ENCODE results near the gene BCOR.

Gene BCOR

DNA sequence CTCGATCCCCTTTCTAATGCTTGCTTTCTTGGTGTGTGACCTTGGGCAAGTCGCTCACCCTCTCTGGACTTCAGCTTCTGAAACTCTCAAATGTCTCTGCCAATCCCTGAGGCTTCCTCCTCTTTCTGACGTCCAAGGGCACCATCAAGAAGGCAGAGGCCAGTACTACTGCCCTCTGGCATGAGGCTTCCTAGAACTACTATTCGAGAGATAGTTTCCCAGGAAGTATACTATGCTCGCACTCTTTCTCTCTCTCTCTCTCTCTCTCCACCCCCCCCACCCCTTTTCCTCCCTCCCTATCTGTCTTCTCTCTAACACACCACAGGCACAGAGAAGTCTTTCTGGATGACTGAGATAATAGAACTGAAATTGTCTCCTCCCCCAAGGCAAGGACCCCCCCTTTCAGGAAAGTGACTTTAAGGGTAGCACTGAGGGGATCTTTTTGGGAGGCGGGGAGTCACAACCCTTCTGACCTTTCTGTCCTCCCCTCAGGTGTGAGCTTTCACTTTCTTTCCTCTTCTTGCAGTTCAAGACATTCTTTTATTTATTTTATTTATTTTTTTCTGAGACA is 20.0 kb upstream of the BCOR start:
- ATAC-seq = no peak
- TF ChIP-seq ISL1 (CRISPR knock-in tag; IDR thresholded peaks at IDR 0.05) (no peak), ZFP3 (CRISPR knock-in tag; IDR thresholded peaks at IDR 0.05) (no peak), SNAI2 (CRISPR knock-in tag; IDR thresholded peaks at IDR 0.05) (no peak), CSDC2 (CRISPR knock-in tag; IDR thresholded peaks at IDR 0.05) (no peak), ESRRG (CRISPR knock-in tag; IDR thresholded peaks at IDR 0.05) (no peak), OSR1 (CRISPR knock-in tag; IDR thresholded peaks at IDR 0.05) (no peak), ARNTL (CRISPR knock-in tag; IDR thresholded peaks at IDR 0.05; ENCODE audit: borderline replicate concordance, low read depth) (no peak)
- TF ChIP-seq, protein P1, sequence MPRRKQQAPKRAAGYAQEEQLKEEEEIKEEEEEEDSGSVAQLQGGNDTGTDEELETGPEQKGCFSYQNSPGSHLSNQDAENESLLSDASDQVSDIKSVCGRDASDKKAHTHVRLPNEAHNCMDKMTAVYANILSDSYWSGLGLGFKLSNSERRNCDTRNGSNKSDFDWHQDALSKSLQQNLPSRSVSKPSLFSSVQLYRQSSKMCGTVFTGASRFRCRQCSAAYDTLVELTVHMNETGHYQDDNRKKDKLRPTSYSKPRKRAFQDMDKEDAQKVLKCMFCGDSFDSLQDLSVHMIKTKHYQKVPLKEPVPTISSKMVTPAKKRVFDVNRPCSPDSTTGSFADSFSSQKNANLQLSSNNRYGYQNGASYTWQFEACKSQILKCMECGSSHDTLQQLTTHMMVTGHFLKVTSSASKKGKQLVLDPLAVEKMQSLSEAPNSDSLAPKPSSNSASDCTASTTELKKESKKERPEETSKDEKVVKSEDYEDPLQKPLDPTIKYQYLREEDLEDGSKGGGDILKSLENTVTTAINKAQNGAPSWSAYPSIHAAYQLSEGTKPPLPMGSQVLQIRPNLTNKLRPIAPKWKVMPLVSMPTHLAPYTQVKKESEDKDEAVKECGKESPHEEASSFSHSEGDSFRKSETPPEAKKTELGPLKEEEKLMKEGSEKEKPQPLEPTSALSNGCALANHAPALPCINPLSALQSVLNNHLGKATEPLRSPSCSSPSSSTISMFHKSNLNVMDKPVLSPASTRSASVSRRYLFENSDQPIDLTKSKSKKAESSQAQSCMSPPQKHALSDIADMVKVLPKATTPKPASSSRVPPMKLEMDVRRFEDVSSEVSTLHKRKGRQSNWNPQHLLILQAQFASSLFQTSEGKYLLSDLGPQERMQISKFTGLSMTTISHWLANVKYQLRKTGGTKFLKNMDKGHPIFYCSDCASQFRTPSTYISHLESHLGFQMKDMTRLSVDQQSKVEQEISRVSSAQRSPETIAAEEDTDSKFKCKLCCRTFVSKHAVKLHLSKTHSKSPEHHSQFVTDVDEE (CRISPR knock-in tag; IDR thresholded peaks at IDR 0.05) = no peak
- TF ChIP-seq, protein P2, sequence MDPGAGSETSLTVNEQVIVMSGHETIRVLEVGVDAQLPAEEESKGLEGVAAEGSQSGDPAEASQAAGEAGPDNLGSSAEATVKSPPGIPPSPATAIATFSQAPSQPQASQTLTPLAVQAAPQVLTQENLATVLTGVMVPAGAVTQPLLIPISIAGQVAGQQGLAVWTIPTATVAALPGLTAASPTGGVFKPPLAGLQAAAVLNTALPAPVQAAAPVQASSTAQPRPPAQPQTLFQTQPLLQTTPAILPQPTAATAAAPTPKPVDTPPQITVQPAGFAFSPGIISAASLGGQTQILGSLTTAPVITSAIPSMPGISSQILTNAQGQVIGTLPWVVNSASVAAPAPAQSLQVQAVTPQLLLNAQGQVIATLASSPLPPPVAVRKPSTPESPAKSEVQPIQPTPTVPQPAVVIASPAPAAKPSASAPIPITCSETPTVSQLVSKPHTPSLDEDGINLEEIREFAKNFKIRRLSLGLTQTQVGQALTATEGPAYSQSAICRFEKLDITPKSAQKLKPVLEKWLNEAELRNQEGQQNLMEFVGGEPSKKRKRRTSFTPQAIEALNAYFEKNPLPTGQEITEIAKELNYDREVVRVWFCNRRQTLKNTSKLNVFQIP (CRISPR knock-in tag; IDR thresholded peaks at IDR 0.05; ENCODE audit: borderline replicate concordance, low read depth) = no peak

DNA sequence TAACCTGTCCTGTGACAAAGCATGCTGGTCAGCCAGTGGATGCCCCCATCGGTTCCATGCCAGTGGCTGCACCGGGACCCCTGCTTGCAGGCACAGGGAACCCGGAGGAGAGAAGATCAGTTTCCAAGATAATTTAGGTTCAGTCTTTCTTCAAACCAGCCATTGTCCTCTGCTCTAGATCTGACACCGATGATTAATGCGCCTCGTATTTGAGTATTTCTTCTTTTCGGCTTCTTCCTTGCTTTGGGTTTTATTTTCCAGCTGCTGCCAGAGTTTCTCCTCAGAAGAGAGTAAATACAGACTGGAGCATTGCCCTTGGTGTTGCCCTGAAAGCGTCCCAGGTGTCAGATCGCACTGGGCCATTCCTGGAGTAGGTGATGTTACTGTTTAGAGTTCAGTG is 19.2 kb upstream of the BCOR start:
- no peak for ATAC-seq
- TF ChIP-seq, protein P1 (CRISPR knock-in tag; IDR thresholded peaks at IDR 0.05) = no peak
- TF ChIP-seq ISL1 (CRISPR knock-in tag; IDR thresholded peaks at IDR 0.05) = no peak
- no peak for TF ChIP-seq GLIS3 (CRISPR knock-in tag; IDR thresholded peaks at IDR 0.05)
- TF ChIP-seq ARNTL (CRISPR knock-in tag; IDR thresholded peaks at IDR 0.05; ENCODE audit: borderline replicate concordance, low read depth) = no peak
- TF ChIP-seq, protein P3, sequence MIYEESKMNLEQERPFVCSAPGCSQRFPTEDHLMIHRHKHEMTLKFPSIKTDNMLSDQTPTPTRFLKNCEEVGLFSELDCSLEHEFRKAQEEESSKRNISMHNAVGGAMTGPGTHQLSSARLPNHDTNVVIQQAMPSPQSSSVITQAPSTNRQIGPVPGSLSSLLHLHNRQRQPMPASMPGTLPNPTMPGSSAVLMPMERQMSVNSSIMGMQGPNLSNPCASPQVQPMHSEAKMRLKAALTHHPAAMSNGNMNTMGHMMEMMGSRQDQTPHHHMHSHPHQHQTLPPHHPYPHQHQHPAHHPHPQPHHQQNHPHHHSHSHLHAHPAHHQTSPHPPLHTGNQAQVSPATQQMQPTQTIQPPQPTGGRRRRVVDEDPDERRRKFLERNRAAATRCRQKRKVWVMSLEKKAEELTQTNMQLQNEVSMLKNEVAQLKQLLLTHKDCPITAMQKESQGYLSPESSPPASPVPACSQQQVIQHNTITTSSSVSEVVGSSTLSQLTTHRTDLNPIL (CRISPR knock-in tag; IDR thresholded peaks at IDR 0.05; ENCODE audit: low read depth) = no peak
- TF ChIP-seq OSR1 (CRISPR knock-in tag; IDR thresholded peaks at IDR 0.05) = no peak
- TF ChIP-seq ESRRG (CRISPR knock-in tag; IDR thresholded peaks at IDR 0.05) = no peak
- no peak for TF ChIP-seq TOX (CRISPR knock-in tag; IDR thresholded peaks at IDR 0.05; ENCODE audit: borderline replicate concordance)

DNA sequence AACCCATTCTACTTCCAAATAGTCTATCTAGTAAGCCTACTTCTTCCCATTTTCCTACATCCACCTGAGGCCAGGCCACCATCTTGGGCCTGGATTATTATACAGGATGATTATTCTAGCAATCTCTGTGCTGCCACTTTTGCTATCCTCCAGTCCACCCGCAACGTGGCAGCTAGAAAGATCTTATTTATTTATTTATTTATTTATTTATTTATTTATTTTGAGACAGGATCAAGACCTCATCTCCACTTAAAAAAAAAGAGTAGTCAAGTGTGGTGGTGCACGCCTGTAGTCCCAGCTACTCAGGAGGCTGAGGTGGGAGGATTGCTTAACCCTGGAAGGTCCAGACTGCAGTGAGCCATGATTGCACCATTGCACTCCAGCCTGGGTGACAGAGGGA is 15.2 kb upstream of the BCOR start:
- TF ChIP-seq RARB (CRISPR knock-in tag; IDR thresholded peaks at IDR 0.05) (no peak), ZFP3 (CRISPR knock-in tag; IDR thresholded peaks at IDR 0.05) (no peak), CSDC2 (CRISPR knock-in tag; IDR thresholded peaks at IDR 0.05) (no peak), ARNTL (CRISPR knock-in tag; IDR thresholded peaks at IDR 0.05; ENCODE audit: borderline replicate concordance, low read depth) (no peak), SNAI2 (CRISPR knock-in tag; IDR thresholded peaks at IDR 0.05) (no peak), ZC3H10 (CRISPR knock-in tag; IDR thresholded peaks at IDR 0.05) (no peak), GLIS3 (CRISPR knock-in tag; IDR thresholded peaks at IDR 0.05) (no peak), ZNF70 (CRISPR knock-in tag; IDR thresholded peaks at IDR 0.05) (no peak), ZFP30 (CRISPR knock-in tag; IDR thresholded peaks at IDR 0.05) (no peak), TCF4 (CRISPR knock-in tag; IDR thresholded peaks at IDR 0.05; ENCODE audit: borderline replicate concordance) (no peak)
- TF ChIP-seq, protein P4, sequence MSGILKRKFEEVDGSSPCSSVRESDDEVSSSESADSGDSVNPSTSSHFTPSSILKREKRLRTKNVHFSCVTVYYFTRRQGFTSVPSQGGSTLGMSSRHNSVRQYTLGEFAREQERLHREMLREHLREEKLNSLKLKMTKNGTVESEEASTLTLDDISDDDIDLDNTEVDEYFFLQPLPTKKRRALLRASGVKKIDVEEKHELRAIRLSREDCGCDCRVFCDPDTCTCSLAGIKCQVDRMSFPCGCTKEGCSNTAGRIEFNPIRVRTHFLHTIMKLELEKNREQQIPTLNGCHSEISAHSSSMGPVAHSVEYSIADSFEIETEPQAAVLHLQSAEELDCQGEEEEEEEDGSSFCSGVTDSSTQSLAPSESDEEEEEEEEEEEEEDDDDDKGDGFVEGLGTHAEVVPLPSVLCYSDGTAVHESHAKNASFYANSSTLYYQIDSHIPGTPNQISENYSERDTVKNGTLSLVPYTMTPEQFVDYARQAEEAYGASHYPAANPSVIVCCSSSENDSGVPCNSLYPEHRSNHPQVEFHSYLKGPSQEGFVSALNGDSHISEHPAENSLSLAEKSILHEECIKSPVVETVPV (CRISPR knock-in tag; IDR thresholded peaks at IDR 0.05) = no peak
- TF ChIP-seq, protein P2 (CRISPR knock-in tag; IDR thresholded peaks at IDR 0.05; ENCODE audit: borderline replicate concordance, low read depth) = no peak
- TF ChIP-seq, protein P3 (CRISPR knock-in tag; IDR thresholded peaks at IDR 0.05; ENCODE audit: low read depth) = no peak
- no peak for ATAC-seq

All from SK-N-SH treated with all-trans-retinoic acid at 6 μM for 48 hours (cell line).